ENCODE data around the gene POLR2L.

DNA sequence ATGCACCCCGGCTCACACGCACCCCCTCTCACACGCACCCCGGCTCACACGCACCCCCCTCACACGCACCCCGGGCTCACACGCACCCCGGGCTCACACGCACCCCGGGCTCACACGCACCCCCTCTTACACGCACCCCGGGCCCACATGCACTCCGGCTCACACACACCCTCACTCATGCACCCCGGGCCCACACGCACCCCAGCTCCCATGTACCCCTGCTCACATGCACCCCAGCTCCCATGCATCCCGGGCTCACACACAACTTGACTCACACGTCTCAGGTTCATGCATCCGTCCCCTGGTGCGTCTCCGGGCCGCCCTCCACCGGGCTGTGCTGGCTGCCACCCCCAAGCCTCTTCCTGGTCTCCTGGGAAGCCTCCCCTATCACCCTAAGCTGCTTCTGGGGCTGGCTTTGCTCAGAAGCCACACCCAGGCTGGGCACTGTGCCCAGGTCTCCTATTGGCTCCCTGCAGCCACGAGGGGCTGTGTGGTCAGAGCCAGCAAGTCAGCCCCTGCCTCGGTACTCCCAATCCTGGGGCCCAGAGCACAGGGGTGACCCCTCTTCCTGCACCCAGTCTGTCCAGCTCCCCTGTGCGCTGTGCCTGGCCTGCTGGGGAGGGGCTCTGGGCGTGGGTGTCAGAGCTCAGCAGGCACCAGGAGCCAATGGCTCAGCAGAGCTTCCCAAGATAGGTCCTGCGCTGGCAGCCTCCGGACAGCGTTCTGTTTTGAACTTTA is 17.2 kb upstream of the POLR2L start:
- TF ChIP-seq, protein P1, sequence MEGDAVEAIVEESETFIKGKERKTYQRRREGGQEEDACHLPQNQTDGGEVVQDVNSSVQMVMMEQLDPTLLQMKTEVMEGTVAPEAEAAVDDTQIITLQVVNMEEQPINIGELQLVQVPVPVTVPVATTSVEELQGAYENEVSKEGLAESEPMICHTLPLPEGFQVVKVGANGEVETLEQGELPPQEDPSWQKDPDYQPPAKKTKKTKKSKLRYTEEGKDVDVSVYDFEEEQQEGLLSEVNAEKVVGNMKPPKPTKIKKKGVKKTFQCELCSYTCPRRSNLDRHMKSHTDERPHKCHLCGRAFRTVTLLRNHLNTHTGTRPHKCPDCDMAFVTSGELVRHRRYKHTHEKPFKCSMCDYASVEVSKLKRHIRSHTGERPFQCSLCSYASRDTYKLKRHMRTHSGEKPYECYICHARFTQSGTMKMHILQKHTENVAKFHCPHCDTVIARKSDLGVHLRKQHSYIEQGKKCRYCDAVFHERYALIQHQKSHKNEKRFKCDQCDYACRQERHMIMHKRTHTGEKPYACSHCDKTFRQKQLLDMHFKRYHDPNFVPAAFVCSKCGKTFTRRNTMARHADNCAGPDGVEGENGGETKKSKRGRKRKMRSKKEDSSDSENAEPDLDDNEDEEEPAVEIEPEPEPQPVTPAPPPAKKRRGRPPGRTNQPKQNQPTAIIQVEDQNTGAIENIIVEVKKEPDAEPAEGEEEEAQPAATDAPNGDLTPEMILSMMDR (conservative IDR thresholded peaks at IDR 0.05; ENCODE audit: low read depth, low read length): no peak
- no peak for TF ChIP-seq EZH2 (IDR thresholded peaks at IDR 0.05; ENCODE audit: borderline replicate concordance, low read depth, low read length, poor library complexity, severe bottlenecking)

Data from A673 (cell line).